ENCODE measurements around the gene MSANTD3.
"Not testable (repeated sequence)": the region's sequence is repeated elsewhere in the genome, so short reads cannot be mapped to it uniquely, and the experiment has no call there.

- not testable (repeated sequence) for TF ChIP-seq CTCF, EP300, POLR2A (IDR thresholded peaks at IDR 0.05)
Measured at GRCh38 chr9:100421116-100421515, 5.8 kb upstream of the MSANTD3 start.
